Loucy (cell line): ENCODE results near the gene SDCCAG8.

ENCODE experiments used
- CTCF ChIP-seq: fragments of 200-600 bp; sonication (generic); conservative IDR thresholded peaks from 2 replicates; pipeline ENCODE4 v1.5.1; 2014; ENCODE audit warnings: mild to moderate bottlenecking, antibody characterized with exemption, low read length
- EZH2phosphoT487 ChIP-seq: fragments of 200-600 bp; IDR thresholded peaks from 2 replicates; pipeline ENCODE4 v1.6.1; 2018; ENCODE audit warnings: antibody characterized with exemption, mild to moderate bottlenecking, moderate library complexity, borderline replicate concordance

DNA sequence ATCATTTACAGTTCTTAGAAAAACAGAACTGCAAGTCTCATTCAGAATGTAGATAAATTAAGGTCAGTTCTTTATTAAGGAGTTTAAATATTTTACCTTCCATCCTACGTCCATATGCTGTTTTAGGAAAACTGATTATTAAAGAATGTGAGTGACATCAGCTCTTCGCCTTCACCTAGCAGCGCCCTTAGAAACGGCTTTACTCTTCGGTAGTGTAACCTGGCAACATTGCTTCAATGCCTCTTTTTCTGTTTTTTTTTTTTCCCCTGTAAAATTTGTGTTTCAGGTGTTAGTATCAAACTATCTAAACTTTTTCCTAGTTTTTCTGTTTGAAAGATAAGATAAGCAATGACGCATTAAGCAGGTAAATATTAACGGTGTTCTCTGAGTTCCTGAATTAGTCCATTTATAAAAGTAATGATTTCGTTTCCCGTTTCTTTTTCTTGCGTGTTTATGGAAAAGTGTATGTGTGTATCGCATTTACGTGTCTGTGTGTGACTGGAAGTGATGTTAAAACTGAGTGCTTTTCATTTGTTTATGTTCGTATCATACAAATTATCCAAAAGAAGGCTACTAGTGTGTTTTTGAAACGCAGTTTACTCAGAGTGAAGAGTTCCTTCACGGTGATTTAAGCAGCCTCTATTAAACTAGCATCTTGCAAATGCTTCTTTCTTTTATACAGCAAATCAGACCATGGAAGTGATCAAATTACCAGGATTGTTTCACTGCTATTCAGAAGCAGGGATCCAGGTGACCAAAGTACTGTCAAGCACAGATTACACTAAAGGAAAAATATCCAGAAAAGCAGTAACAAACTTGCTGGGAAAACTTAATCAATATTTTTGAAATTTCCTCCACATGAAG, 139.0 kb downstream of the SDCCAG8 start:
- TF ChIP-seq CTCF = no peak
- TF ChIP-seq EZH2phosphoT487 = no peak
